Measurements from ENCODE around the gene PRSS57.

PRSS57 gene

DNA sequence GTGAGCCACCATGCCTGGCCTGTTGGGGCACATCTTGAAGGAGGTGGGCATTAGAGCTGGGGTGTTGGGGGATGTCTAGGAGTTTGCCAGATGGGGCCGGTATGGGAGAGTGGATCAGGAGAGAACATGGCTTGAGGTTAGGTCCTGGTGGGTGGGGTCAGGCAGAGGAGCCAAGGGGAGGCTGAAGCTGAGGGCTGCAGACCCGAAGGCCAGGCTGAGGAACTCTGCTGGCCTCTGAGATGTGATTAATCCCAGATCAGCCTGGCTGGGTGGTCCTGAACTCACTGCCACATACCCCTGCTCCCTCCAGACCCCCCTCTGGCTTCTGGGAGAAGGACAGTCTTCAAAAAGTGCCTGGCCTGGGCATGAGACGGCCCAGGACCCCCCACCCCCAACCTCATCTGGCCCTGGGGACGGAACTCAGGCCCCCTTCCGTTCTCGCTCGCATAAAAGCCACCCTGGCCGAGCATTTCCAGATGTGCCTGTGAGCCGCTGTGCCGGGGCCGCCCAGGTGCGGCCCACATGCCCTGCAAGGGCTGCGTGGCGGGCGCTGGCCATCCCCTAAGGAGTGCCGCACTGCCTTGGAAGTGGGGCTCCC, 16.4 kb downstream of the PRSS57 start:
- no peak for DNase-seq (ENCODE audit: extremely low spot score)
- POLR2A ChIA-PET = no interaction called here
- CTCF ChIA-PET = interaction anchor here (1.2 to 2.9 kb wide), 6 partner anchors 9 to 173 kb away, joined by 3 to 17 read pairs (median 4); partner anchors contain the start of gene RNF126
- TF ChIP-seq, protein P1, sequence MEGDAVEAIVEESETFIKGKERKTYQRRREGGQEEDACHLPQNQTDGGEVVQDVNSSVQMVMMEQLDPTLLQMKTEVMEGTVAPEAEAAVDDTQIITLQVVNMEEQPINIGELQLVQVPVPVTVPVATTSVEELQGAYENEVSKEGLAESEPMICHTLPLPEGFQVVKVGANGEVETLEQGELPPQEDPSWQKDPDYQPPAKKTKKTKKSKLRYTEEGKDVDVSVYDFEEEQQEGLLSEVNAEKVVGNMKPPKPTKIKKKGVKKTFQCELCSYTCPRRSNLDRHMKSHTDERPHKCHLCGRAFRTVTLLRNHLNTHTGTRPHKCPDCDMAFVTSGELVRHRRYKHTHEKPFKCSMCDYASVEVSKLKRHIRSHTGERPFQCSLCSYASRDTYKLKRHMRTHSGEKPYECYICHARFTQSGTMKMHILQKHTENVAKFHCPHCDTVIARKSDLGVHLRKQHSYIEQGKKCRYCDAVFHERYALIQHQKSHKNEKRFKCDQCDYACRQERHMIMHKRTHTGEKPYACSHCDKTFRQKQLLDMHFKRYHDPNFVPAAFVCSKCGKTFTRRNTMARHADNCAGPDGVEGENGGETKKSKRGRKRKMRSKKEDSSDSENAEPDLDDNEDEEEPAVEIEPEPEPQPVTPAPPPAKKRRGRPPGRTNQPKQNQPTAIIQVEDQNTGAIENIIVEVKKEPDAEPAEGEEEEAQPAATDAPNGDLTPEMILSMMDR (IDR thresholded peaks at IDR 0.05; ENCODE audit: control extremely low read depth, extremely low read depth, low read depth, missing control alignments) = no peak

DNA sequence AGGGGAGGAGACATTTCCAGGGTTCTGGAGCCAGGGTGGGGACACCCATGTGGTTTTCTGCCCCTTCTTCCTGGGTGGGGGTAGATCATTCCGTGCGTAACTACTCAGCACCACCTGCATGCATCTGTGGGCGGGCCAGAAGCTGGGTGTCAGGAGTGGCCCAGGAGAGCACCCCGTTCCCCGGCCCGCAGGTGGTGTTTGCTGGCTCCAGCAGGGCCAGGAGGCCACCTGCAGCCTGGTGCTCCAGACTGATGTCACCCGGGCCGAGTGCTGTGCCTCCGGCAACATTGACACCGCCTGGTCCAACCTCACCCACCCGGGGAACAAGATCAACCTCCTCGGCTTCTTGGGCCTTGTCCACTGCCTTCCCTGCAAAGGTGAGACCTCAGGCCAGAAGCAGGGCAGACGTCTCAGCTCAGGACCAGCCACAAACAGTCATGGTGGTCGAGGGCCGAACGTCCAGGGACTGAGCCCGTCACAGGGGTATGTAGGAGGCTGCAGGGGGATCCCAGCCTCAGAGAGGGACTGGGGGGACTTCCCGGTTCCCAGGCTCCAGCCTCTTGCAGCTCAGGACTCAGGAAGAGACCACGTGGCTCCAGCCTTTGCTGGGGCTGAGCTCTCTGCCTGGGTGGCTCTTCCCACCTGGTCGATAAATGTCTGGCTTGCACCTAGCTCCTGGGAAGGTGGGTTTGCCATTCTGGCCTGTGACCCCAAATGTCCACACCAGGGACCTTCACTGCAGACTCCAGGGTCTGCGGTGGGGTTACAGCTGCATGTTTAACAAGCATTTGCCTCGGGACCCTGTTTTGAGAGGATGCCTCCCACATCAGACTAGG, 17.4 kb downstream of the PRSS57 start:
- POLR2A ChIA-PET = interaction anchor here (0.6 kb wide), 1 partner anchor 23 kb away, joined by 3 read pairs; no protein-coding TSS in a partner anchor
- TF ChIP-seq, protein P1 (IDR thresholded peaks at IDR 0.05; ENCODE audit: control extremely low read depth, extremely low read depth, low read depth, missing control alignments) = no peak
- no peak for DNase-seq (ENCODE audit: extremely low spot score)
- CTCF ChIA-PET = interaction anchor here (0.9 to 2.9 kb wide), 5 partner anchors 9 to 172 kb away, joined by 3 to 9 read pairs (median 3); partner anchors contain the start of gene RNF126

DNA sequence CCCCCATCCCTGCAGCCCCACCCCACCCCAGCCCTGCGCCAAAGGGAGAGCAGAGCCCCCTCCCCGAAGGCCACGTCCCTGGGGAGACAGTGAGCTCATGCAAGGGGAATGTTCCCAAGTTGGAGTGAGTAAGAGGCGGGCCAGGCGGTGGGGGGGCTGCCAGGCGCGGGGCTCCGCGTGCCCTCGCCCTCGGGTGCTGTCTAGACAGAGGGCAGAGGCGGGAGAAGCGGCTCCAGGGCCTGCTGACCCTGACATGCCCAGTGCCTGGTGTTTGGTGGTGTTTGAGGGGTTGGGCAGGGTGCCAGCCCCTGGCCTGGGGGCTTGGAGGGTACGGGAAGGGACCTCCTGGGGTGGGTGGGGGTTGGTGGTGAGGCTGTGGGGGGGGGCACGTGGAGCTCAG, 18.1 kb downstream of the PRSS57 start:
- POLR2A ChIA-PET = interaction anchor here (0.6 kb wide), 1 partner anchor 22 kb away, joined by 3 read pairs; no protein-coding TSS in a partner anchor
- CTCF ChIA-PET = interaction anchor here (1.0 to 2.9 kb wide), 3 partner anchors 10 to 57 kb away, joined by 3 to 9 read pairs (median 4); partner anchors contain the start of gene RNF126
- TF ChIP-seq, protein P1 (IDR thresholded peaks at IDR 0.05; ENCODE audit: control extremely low read depth, extremely low read depth, low read depth, missing control alignments) = no peak
- no peak for DNase-seq (ENCODE audit: extremely low spot score)

DNA sequence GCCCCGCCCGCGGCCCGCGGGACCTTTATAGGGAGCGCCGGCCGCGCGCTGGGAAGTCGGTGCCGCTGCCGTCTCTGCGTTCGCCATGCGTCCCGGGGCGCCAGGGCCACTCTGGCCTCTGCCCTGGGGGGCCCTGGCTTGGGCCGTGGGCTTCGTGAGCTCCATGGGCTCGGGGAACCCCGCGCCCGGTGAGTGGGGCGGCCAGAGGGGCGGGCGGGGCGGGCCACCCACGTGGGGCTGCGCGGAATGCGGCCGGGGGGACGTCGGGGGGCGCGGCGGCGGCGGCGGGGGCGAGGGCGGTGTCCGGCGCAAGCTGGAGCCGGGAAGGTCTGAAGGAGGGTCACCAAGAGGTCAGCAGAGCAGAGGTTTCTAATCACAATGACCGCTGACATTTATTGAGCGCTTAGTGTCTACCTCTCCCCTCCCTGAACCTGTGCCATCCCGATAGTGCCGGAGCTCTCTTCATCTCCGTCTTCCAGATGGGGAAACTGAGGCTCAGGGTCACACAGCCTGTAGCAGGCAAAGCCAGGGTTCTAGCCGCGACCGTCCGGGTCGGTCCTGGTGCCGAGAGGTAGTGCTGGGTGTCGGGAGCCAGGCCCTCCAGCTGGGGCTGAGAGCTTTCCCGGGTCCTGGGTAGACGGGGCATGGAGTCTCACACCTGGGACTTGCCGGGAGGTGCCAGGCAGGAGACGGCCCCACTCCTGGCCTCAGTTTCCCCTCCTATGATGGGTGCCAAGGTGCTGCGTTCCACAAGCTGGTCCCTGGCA, 18.7 kb downstream of the PRSS57 start, which contains the start of gene FSTL3:
TSS of gene FSTL3 (plus strand) at position 54 of the 767 bp plus-strand sequence. CDS start at position 86, 32 bp downstream.
- TF ChIP-seq, protein P1 (IDR thresholded peaks at IDR 0.05; ENCODE audit: control extremely low read depth, extremely low read depth, low read depth, missing control alignments) = no peak
- ChIA-PET CTCF (interaction anchor here (1.0 to 1.7 kb wide), 3 partner anchors 10 to 58 kb away, joined by 3 to 5 read pairs (median 4); partner anchors contain the start of gene RNF126), POLR2A (no interaction called here)
- DNase-seq (ENCODE audit: extremely low spot score) = no peak

DNA sequence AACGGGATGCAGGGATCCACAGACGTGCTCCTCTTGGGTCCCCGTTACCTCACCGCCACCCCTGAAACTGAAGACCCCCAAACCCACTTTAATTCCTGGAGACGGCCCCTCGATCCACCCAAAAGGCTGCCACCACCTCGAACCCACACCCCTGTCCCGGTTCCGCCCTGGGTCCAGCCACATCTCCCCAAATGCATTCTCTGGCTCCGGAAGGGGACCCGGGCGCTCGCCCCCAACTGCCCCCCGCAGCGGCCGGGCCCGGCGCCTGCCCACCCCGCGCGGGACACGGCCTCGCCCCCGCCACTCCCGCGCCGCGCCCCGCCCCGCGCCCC, 19.3 kb downstream of the PRSS57 start:
- ChIA-PET POLR2A (no interaction called here), CTCF (interaction anchor here (1.1 to 1.7 kb wide), 2 partner anchors 10 to 58 kb away, joined by 4 to 5 read pairs; no protein-coding TSS in a partner anchor)
- TF ChIP-seq, protein P1 (IDR thresholded peaks at IDR 0.05; ENCODE audit: control extremely low read depth, extremely low read depth, low read depth, missing control alignments) = no peak
- DNase-seq (ENCODE audit: extremely low spot score) = no peak
